Measurements from ENCODE around the gene ZBTB22.

GRCh38 chr6:33272275-33273128 lies 45.0 kb downstream of the ZBTB22 start:
- TF ChIP-seq POLR2AphosphoS5 (IDR thresholded peaks at IDR 0.05; ENCODE audit: low read depth, low read length) (no peak; the same call in 1 of the 2 replicates), POLR2A (IDR thresholded peaks at IDR 0.05; ENCODE audit: low read depth, low read length) (no peak), TAF1 (IDR thresholded peaks at IDR 0.05; ENCODE audit: borderline replicate concordance, low read depth, low read length) (no peak)

All from GM12892 (cell line).